ENCODE results near the gene UBE3C. TPM values are rescaled to one million over a fixed set of nuclear protein-coding genes. Genes with fewer than 3 reads are reported as not detected.
"Not testable (repeated sequence)": the region's sequence is repeated elsewhere in the genome, so short reads cannot be mapped to it uniquely, and the experiment has no call there.

UBE3C gene
- total RNA-seq, 4 donors from 2014 or later = 47.9 to 91.8 (median 66.2) TPM

- TF ChIP-seq POLR2A (IDR thresholded peaks at IDR 0.05) (no peak), CTCF (IDR thresholded peaks at IDR 0.05) (no peak), POLR2AphosphoS5 (IDR thresholded peaks at IDR 0.05) (no peak), EP300 (IDR thresholded peaks at IDR 0.05; ENCODE audit: low read depth) (no peak)
- Histone ChIP-seq H3K27ac (no peak overlapping the region), H3K4me1 (no peaks in the 10 kb centered on the region), H3K9me3 (no peaks in the 10 kb centered on the region), H3K4me3 (no peak overlapping the region), H3K36me3 (no peaks in the 10 kb centered on the region), H3K27me3 (peaks cover 4% of the 10 kb centered on the region)
- intact Hi-C loops (cut with DNase I; ENCODE audit: low total_unique reads) (no loop called here), in situ Hi-C loops (cut with MboI; ENCODE audit: low pct_ligation_motif_present in 1 of 4, low pct_unique_long_range_greater_than_20kb in 1 of 4, low sequenced_read_pairs in 3 of 4) (no loop called here)
- no peak for DNase-seq
- WGBS, 2 donors (ENCODE audit: low coverage in 1 of 2) = 38 to 40% methylated on average over 2 to 10 of the region's 10 CpGs
Observed at GRCh38 chr7:157097056-157097329, 41.7 kb upstream of the UBE3C start.

GRCh38 chr7:157097569-157097968 lies 41.2 kb upstream of the UBE3C start:
- peaks cover 4% of the 10 kb centered on the region for H3K27me3 ChIP-seq
- H3K36me3 ChIP-seq = no peaks in the 10 kb centered on the region
- no peak overlapping the region for H3K4me3 ChIP-seq
- H3K4me1 ChIP-seq = no peaks in the 10 kb centered on the region
- WGBS, 2 donors (ENCODE audit: low coverage in 1 of 2) = 10 to 37% methylated on average over 2 to 6 of the region's 6 CpGs
- H3K9me3 ChIP-seq = no peaks in the 10 kb centered on the region
- intact Hi-C loops (cut with DNase I; ENCODE audit: low total_unique reads) (no loop called here), in situ Hi-C loops (cut with MboI; ENCODE audit: low pct_ligation_motif_present in 1 of 4, low pct_unique_long_range_greater_than_20kb in 1 of 4, low sequenced_read_pairs in 3 of 4) (no loop called here)
- peak; percentile 19 for DNase-seq
- TF ChIP-seq EP300 (IDR thresholded peaks at IDR 0.05; ENCODE audit: low read depth) (no peak), POLR2AphosphoS5 (IDR thresholded peaks at IDR 0.05) (no peak), CTCF (IDR thresholded peaks at IDR 0.05) (no peak), POLR2A (IDR thresholded peaks at IDR 0.05) (no peak)
- no peak overlapping the region for H3K27ac ChIP-seq

- H3K4me1 ChIP-seq; intact Hi-C loops (cut with DNase I; ENCODE audit: low total_unique reads); H3K4me3 ChIP-seq; H3K36me3 ChIP-seq; H3K27me3 ChIP-seq; H3K27ac ChIP-seq; DNase-seq; H3K9me3 ChIP-seq; in situ Hi-C loops (cut with MboI; ENCODE audit: low pct_ligation_motif_present in 1 of 4, low pct_unique_long_range_greater_than_20kb in 1 of 4, low sequenced_read_pairs in 3 of 4): not testable (repeated sequence)
- 80 to 87% methylated on average over 1 to 3 of the region's 3 CpGs for WGBS, 2 donors (ENCODE audit: low coverage in 1 of 2)
Observed at GRCh38 chr7:157100005-157100404, 38.7 kb upstream of the UBE3C start.

- H3K4me3 ChIP-seq; H3K4me1 ChIP-seq; intact Hi-C loops (cut with DNase I; ENCODE audit: low total_unique reads); H3K36me3 ChIP-seq; DNase-seq; H3K27ac ChIP-seq; in situ Hi-C loops (cut with MboI; ENCODE audit: low pct_ligation_motif_present in 1 of 4, low pct_unique_long_range_greater_than_20kb in 1 of 4, low sequenced_read_pairs in 3 of 4); H3K27me3 ChIP-seq; H3K9me3 ChIP-seq: not testable (repeated sequence)
- 84% methylated on average over 2 of the region's 2 CpGs; no CpG with 5 or more reads in 1 of the 2 donors for WGBS, 2 donors (ENCODE audit: low coverage in 1 of 2)
Observed at GRCh38 chr7:157103641-157104040, 35.1 kb upstream of the UBE3C start.

- intact Hi-C loops (cut with DNase I; ENCODE audit: low total_unique reads) (no loop called here), in situ Hi-C loops (cut with MboI; ENCODE audit: low pct_ligation_motif_present in 1 of 4, low pct_unique_long_range_greater_than_20kb in 1 of 4, low sequenced_read_pairs in 3 of 4) (no loop called here)
- H3K27ac ChIP-seq = no peak overlapping the region
- 84 to 100% methylated on average over 1 to 9 of the region's 9 CpGs for WGBS, 2 donors (ENCODE audit: low coverage in 1 of 2)
- no peak overlapping the region for H3K4me3 ChIP-seq
- DNase-seq = no peak
- H3K9me3 ChIP-seq = no peaks in the 10 kb centered on the region
- H3K4me1 ChIP-seq = no peaks in the 10 kb centered on the region
- TF ChIP-seq CTCF (IDR thresholded peaks at IDR 0.05) (no peak), EP300 (IDR thresholded peaks at IDR 0.05; ENCODE audit: low read depth) (no peak), POLR2A (IDR thresholded peaks at IDR 0.05) (no peak), POLR2AphosphoS5 (IDR thresholded peaks at IDR 0.05) (no peak)
- H3K27me3 ChIP-seq = peaks cover 11% of the 10 kb centered on the region
- H3K36me3 ChIP-seq = no peaks in the 10 kb centered on the region
Observed at GRCh38 chr7:157111311-157111710, 27.4 kb upstream of the UBE3C start.
